Stimulated activated CD4-positive, alpha-beta T cell treated with anti-CD3 and anti-CD28 coated beads, Interleukin-1b, Interleukin-23, amount 100 ng/mL, for 24 hours (primary cell): ENCODE measurements around the gene GAPT.

Source experiments
- DNase-seq, 4 experiments: peaks; one replicate each; pipeline ENCODE4 v3.0.0-alpha.2; 2020; ENCODE audit warnings: low read depth in 4 of 4, low spot score in 1 of 4

The GAPT gene

GRCh38 chr5:58460732-58461286 lies 30.4 kb upstream of the GAPT start:
- DNase-seq = peak; percentile 81 to 94 (median 84)

- DNase-seq = no peak
Measured at GRCh38 chr5:58462154-58462553, 29.1 kb upstream of the GAPT start.

GRCh38 chr5:58462623-58463230 lies 28.5 kb upstream of the GAPT start:
- no peak for DNase-seq

GRCh38 chr5:58466939-58467338 lies 24.3 kb upstream of the GAPT start:
- no peak for DNase-seq

- DNase-seq = no peak
Measured at GRCh38 chr5:58469896-58470295, 21.3 kb upstream of the GAPT start.

- no peak for DNase-seq
Measured at GRCh38 chr5:58475404-58475803, 15.8 kb upstream of the GAPT start.

- no peak for DNase-seq
Measured at GRCh38 chr5:58477760-58478376, 13.4 kb upstream of the GAPT start.

- no peak for DNase-seq
Measured at GRCh38 chr5:58481066-58481676, 10.1 kb upstream of the GAPT start.

- DNase-seq = no peak
Measured at GRCh38 chr5:58481828-58482227, 9.4 kb upstream of the GAPT start.

GRCh38 chr5:58482536-58482935 lies 8.7 kb upstream of the GAPT start:
- DNase-seq = no peak

- DNase-seq = no peak
Measured at GRCh38 chr5:58484505-58484904, 6.7 kb upstream of the GAPT start.

- DNase-seq = no peak
Measured at GRCh38 chr5:58486290-58486689, 4.9 kb upstream of the GAPT start.

GRCh38 chr5:58490402-58491050 lies 709 bp upstream of the GAPT start:
- DNase-seq = no peak

GRCh38 chr5:58493141-58493540 lies 1.9 kb downstream of the GAPT start:
- no peak for DNase-seq

- DNase-seq = no peak
Measured at GRCh38 chr5:58496488-58496887, 5.3 kb downstream of the GAPT start.

- no peak for DNase-seq
Measured at GRCh38 chr5:58497386-58497785, 6.2 kb downstream of the GAPT start.

- no peak for DNase-seq
Measured at GRCh38 chr5:58497921-58498320, 6.7 kb downstream of the GAPT start.

- no peak for DNase-seq
Measured at GRCh38 chr5:58498340-58498942, 7.2 kb downstream of the GAPT start.

- DNase-seq = no peak
Measured at GRCh38 chr5:58499231-58499630, 8.0 kb downstream of the GAPT start.

- DNase-seq = no peak
Measured at GRCh38 chr5:58499941-58500340, 8.7 kb downstream of the GAPT start.

- DNase-seq = no peak
Measured at GRCh38 chr5:58501778-58502417, 10.7 kb downstream of the GAPT start.
